GM19238 (cell line): Measurements from ENCODE around the gene SNAP29.
A peak's percentile ranks its signal among the peaks of the same experiment; 100 is the strongest.
"Not testable (repeated sequence)": the region's sequence is repeated elsewhere in the genome, so short reads cannot be mapped to it uniquely, and the experiment has no call there.

Experiments used
- DNase-seq: peaks from one replicate; pipeline ENCODE4 v3.0.0; 2011; ENCODE audit warnings: low spot score; ENCODE audit not compliant: insufficient read length

The SNAP29 gene

DNA sequence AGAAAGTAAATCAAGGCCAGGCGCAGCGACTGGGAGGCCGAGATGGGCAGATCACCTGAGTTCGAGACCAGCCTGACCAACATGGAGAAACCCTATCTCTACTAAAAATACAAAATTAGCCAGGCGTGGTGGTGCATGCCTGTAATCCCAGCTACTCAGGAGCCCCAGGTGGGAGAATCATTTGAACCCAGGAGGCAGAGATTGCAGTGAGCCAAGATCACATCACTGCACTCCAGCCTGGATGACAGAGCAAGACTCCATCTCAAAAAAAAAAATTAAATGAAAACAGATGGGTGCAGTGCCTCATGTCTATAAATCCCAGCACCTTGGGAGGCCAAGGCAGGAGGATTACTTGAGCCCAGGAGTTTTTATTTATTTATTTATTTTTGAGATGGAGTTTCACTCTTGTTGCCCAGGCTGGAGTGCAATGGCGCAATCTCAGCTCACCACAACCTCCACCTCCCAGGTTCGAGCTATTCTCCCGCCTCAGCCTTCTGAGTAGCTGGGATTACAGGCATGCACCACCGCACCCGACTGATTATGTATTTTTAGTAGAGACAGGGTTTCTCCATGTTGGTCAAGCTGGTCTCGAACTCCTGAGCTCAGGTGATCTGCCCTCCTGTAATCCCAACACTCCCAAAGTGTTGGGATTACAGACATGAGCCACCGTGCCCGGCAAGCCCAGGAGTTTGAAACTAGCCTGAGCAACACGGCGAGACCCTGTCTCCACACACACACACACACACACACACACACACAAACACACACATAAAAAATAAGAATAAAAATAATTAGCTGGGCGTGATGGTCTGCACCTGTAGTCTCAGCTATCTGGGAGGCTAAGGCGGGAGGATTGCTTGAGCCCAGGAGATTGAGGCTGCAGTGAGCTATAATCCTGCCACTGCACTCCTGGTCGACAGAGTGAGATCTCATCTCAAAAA lies 42.6 kb downstream of the SNAP29 start:
- not testable (repeated sequence) for DNase-seq

DNA sequence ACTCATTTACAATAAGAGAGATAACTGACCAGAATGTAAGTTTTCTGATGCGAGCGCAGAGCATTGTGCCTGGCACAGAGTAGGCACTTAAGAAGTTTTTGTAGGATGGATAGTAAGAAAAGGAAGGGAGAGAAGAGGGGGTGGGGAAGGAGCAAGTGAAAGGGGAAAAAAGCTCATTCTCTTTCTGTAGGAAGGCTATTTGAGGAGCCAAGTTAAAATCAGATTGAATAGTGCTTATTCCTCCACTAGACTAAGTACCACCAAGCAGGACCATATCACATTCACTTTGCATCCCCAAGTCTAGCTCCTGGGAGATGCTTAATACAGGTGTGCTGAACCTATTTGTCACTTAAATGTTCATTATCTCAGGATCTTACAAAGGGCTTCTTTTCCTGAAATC lies 44.3 kb downstream of the SNAP29 start:
- no peak for DNase-seq

DNA sequence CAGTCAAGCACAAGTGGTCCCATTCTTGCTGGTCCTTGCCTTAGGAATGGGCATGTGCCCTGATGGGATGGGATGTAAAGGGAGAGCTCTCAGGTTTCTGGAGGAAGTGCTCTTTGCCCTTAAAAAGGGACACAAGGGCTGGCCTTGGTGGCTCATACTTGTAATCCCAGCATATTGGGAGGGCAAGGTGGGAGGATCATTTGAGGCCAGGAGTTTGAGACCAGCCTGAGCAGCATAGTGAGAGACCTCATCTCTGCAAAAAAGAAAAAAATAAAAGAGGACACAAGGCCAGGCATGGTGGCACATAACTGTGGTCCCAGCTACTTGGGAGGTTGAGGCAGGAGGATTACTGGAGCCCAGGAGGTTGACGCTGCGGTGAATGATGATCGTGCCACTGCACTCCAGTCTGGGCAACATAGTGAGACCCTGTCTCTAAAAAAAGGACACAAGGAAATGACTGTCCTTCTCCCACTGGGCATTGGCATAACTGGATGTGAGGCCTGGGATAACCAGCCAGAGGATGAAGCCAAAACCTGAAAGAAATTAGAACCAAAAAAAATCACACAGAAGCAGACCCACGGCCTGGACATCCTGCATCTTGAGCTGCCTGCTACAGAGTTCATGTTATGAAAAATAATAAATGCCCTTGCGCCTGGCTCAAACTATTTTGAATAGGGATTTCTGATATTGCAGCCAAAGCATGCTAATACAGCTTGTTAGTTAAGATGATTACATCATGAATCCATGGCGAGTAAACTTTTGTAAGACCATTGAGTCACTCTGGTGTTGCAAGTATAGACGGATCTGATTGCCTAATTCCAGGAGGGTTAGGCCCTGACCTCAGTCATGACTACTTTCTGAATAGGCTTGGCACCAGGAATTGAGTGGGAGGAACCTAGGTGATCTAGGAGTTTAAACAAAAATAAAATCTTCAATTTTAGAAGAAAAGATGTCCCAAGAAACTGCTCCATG lies 45.5 kb downstream of the SNAP29 start:
- no peak for DNase-seq

DNA sequence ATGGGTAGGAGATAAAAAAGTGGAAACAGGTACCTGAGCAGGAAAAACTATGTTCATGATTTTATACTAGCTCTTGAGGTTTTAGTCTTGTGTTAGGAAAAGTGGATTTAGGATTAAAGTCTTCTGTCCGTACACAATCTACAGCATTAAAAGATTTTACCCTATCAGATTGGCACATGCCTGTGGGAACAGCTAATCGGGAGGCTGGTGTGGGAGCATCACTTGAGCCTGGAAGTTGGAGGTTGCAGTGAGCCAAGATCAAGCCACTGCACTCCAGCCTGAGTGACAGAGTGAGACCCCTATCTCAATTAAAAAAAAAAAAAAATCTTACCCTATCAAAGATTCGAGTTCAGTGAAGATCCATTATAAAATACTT lies 46.2 kb downstream of the SNAP29 start:
- no peak for DNase-seq

DNA sequence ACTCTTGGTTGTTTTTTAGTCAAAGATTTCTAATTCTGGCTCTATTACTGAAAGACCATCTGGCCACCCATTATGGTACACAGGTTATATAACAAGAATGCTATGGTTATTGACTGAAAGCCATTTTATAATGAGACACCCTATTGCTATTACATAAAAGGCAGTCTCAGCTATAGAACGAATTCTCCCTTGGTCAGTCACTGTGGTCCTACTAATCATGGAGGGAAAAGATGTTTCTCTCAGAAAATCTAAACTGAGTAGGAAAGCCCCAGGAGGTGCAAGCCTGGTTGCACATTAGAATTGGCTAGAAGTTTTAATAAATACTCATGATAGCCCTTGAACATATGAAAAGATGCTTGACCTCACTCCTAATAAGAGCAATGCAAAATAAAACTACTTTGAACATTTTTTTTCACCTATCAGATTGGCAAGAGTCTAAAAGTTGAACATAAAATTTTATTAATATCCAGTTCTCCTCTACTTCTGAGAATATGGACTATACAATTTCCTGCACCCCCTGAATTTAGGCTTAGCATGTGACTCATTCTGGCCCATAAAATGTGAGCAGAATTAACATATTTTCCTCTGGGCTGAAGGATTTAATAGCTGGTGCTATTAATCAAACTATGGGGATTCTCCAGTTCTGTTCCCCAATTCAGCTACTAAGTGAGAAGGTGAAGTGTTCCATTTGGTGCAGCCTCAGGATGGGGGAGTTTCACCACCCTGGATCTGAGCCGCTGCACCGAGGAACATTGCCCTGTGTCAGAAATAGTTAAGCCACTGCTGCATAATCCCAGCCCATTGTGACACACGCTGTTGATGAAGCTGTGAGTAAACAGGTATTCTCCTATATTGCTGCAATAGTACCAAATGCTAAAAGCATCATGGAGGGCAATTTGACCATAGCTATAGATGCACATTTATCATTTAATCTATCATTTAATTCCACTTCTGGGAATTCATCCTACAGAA lies 46.9 kb downstream of the SNAP29 start:
- DNase-seq, result no peak

DNA sequence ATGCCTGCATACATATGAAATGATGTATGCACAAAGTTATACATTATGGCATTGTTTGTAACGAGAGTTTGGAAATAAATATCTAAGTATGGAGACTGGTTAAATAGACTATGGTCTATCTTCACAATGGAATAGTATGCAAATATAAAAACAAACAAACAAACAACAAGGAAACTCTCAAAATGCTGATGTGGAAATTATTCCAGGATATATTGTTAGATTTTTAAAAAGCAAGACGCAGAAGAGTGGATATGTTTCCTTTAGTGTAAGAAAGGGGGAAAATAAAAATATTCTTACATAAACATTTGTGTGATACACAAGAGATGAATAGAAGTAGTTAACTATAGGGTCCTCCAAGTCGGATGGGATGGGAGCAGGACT lies 47.6 kb downstream of the SNAP29 start:
- no peak for DNase-seq

DNA sequence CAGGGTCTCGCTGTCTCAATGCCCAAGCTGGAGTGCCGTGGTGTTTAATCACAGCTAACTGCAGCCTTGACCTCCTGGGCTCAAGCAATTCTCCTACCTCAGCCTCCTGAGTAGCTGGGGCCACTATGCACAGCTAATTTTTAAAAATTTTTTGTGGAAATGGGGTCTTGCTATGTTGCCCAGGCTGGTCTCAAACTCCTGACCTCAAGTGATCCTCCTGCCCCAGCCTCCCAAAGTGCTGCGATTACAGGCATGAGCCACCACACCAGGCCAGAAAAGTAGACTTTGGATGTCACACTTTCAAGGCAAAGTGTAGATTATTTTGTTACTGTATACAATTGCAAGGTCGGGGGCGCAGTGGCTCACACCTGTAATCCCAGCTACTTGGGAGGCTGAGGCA lies 49.9 kb downstream of the SNAP29 start:
- DNase-seq, result not testable (repeated sequence)

DNA sequence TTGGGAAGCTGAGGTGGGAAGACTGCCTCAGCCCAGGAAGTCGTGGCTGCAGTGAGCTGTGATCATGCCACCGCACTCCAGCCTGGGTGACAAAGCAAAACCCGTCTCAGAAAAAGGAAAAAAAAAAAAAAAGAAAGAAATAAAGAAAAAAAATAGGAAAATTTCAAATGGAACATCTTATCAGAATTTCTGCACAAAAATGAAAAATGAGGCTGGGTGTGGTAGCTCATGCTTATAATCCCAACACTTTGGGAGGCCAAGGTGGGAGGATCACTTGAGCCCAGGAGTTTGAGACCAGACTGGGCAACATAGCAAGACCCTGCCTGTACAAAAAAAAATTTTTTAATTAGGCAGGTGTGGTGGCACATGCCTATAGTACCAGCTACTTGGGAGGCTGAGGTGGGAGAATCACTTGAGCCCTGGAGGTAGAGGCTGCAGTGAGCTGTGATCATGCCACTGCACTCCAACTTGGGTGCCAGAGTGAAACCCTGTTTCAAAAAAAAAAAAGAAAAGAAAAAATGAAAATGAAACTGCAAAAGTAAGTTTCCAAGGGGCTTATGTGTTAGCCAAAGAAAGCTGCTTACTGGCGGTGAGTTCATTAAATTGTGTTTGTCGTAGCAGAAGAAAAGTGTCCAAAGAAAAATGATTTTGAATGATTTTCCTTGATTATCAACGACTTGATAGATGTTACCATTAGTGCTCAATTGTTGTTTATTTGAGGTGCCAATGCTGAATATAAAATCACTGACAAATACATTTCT lies 50.9 kb downstream of the SNAP29 start:
- no peak for DNase-seq

DNA sequence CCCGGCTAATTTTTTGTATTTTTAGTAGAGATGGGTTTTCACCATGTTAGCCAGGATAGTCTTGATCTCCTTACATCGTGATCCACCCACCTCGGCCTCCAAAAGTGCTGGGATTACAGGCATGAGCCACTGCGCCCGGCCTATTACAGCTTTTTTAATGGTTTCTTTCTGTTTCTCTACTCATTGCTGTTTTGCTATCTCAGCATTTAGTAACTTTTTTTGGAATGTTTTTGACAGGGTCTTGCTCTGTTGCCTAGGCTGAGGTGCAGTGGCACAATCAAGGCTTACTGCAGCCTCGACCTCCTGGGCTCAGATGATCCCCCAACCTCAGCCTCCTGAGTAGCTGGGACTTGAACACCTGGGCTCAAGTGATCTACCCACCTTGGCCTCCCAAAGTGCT lies 53.7 kb downstream of the SNAP29 start:
- no peak for DNase-seq

DNA sequence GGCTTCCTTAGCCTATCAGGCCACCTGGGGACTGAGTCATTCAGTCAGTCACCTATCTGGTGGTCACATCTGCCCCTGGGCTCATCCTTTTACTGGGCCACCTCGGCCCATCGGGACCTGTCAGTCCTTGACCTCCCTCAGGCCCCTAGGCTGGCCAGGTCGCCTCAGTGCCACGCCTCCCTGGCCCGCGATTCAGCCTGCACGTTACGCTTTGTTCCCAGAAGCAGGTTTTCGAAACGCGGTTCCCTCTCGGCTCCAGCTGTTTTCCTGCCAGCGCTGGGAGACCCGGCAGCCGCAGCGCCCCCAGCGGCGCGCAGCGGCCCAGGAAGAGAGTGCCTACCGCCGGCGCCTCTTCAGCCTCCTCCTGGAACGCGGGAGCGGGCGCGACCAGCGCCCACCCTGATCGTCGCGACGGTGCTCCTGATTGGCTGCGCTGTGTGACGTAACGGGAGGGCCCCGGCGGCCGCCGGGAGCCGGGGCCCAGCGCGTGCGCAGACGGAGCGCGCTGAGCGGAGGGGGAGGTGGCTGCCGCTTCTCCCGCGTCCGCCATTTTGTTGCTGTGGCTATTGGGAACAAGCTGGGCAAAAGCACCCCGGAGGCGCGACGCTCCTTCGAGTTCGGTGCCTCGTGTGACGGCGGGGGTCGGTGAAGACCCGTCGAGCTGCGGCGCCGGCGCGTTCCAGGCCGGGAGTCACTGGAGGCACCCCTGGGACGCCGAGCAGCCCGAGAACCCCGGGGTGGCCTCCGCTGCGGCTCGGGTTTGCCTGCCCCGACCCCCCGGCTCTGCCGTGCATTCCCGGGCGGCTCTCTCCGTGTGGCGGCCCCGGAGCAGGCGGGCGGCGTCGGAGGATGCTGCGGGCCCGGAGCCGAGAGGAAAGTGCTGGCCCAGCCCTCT lies 58.4 kb downstream of the SNAP29 start, which contains the start of gene CRKL:
TSS of gene CRKL (plus strand) at position 492 of the 895 bp plus-strand sequence. CDS start 528 bp downstream, outside the sequence.
- DNase-seq, result peak; percentile 95

DNA sequence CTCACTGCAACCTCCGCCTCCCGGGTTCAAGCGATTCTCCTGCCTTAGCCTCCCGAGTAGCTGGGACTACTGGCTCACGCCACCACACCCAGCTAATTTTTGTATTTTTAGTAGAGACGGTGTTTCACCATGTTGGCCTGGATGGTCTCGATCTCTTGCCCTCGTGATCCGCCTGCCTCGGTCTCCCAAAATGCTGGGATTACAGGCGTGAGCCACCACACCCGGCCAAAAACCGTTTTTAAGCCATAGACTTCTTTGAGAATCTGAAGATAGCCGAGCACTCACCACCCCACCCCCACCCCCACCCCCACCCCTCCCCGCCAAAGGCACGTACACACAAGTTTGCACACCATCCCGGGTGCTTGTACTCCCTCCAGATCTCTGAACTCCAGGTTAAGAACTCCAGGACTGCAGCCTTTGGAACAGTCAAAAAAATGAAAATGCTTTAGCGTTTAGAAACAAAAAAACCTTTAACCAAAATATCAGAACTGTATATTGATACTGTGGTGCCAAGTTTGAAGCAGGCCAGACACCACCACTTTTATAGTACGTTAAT lies 59.9 kb downstream of the SNAP29 start:
- DNase-seq, result no peak

DNA sequence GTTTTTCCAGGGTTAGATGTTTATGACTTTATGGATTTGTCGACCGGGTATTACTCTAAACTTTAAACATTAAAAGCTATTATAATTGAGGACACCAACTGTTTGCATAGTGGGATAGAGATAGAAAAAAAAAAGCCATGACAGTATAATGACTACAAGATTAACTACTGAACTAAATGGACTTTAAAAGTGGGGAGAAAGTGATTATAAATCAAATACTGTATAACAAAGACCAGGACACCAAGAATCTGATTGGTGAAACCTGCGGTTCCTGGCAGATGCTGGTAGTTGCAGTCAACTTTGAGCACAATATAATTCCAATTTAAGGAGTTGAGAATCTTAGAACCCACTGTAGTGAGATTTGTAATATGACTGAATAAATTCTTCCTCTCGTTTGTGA lies 60.9 kb downstream of the SNAP29 start:
- DNase-seq, result no peak

DNA sequence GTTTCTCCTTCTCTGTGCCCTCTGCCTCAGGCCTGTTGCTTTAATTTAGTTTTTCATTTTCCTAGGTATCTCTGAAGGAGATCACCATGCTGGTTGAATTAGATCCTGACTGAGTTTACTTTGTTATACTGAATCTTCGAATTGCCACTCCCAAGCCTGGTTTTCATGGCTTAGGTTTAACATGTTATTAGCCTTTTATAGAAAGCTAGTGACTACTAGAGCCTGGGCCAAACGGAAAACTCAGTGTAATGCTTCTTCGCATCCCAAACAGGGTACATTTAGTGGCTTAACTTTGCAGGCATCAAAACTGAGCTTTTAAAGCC lies 62.0 kb downstream of the SNAP29 start:
- DNase-seq, result no peak

DNA sequence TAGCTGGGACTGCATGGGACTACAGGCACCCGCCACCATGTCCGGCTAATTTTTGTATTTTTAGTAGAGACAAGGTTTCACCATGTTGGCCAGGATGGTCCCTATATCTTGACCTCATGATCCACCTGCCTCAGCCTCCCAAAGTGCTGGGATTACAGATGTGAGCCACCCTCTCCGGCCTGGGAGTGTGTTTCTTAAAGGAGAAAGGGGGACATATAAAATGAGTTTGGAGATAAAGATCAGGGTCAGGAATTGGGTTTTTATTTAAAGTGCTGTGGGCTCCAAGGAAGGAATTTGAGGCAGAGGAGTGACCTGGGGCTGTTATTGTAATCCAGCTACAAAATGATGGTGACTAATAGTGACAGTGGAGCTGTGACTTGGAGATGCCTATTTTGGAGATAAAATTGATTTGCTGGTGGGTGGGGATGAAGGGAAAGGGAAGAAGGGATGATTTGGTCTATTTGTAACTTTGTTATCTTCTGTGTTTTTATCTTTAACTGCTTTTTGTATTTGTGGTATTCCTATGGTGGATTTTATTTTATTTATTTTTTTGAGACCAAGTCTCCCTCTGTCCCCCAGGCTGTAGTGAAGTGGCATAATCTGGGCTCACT lies 63.4 kb downstream of the SNAP29 start:
- DNase-seq, result no peak

DNA sequence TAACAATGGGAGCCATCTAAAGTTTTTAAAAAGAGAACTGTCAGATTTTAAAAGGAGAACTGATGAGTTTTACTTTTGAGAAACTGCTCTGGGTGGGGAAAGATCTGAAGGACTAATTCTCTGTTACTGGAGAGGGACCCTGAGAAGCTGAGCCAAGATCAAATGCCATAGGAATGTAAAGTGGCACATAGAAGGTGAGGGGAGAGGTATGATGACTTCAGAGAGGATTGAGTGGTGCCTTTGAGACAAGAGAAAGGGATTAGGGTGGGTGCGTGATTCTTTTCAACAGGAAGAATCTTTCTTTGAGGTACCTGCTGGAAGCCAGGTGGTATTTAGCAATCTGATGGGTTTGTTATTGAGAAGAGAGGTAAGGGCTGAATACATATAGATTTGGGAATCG lies 67.4 kb downstream of the SNAP29 start:
- DNase-seq, result no peak

DNA sequence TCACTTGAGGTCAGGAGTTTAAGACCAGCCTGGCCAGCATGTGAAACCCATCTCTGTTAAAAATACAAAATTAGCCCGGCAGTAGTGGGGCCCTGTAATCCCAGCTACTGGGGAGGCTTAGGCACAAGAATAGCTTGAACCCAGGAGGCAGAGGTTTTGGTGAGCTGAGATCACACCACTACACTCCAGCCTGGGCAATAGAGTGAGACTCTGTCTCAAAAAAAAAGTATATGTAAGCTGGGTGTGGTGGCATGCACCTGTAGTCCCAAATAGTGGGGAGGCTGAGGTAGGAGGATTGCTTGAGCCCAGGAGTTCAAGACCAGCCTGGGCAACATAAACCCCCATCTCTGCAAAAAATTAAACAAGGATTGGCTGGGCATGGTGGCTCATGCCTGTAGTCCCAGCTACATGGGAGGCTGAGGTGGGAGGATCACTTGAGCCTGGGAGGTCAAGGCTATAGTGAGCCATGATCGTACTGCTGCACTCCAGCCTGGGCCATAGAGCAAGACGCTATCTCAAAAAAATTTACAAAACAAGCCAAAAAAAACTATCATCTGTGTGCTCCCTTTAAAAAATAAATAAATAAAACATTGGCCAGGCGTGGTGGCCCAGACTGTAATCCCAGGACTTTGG lies 69.2 kb downstream of the SNAP29 start:
- no peak for DNase-seq

DNA sequence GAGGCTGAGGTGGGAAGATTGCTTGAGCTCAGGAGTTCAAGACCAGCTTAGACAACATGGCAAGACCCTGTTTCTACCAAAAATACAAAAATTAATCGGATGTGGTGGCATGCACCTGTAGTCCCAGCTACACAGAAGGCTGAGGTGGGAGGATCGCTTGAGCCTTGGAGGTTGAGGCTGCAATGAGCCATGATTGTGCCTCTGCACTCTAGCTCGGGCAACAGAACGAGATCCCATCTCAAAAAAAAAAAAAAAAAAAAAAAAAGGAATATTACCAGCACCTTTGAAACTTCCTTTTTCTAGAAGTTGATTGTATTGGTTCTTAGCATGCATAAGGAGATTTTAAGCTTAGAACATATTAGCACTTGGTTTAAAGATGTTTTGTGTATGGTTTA lies 69.8 kb downstream of the SNAP29 start:
- DNase-seq, result no peak

DNA sequence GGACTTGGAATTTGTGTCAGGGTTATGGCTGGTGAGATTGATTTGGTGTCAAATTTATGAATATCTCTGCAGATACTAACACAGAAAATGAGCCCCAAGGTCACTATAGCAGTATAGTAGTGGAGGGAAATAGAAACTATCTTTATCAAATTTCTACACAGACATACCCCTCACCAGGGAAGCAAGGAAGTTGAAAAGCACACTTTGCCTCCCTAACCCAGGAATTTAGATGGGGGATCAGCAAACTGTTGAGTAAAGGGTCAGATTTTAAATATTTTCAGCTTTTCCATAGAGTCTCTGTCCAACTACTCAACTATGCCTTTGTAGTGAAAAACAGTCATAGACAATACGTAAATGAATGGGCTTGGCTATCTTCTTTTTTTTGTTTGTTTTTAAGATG lies 71.2 kb downstream of the SNAP29 start:
- no peak for DNase-seq
